ENCODE results near the gene VLDLR.
A peak's percentile ranks its signal among the peaks of the same experiment; 100 is the strongest.

VLDLR gene

GRCh38 chr9:2657427-2657826 lies 35.8 kb downstream of the VLDLR start:
- Histone ChIP-seq H3K9me3 (no peaks in the 10 kb centered on the region), H3K36me3 (peaks cover 12% of the 10 kb centered on the region), H3K4me1 (no peaks in the 10 kb centered on the region; the same call in 1 of the 2 replicates), H3K27me3 (no peaks in the 10 kb centered on the region), H3K4me3 (ENCODE audit: low read depth, low read length) (no peak overlapping the region)
- DNase-seq, result no peak
- no peak for TF ChIP-seq CTCF (IDR thresholded peaks at IDR 0.05; ENCODE audit: low read depth, low read length)

GRCh38 chr9:2662496-2662895 lies 40.9 kb downstream of the VLDLR start:
- no peak overlapping the region for H3K4me3 ChIP-seq (ENCODE audit: low read depth, low read length)
- no peaks in the 10 kb centered on the region for H3K27me3 ChIP-seq
- peak; percentile 57 for TF ChIP-seq CTCF (IDR thresholded peaks at IDR 0.05; ENCODE audit: low read depth, low read length)
- no peaks in the 10 kb centered on the region for H3K9me3 ChIP-seq
- peak; percentile 36 for DNase-seq
- H3K36me3 ChIP-seq, result no peaks in the 10 kb centered on the region
- H3K4me1 ChIP-seq, result peaks cover 5% of the 10 kb centered on the region

GRCh38 chr9:2663461-2664173 lies 42.0 kb downstream of the VLDLR start:
- H3K9me3 ChIP-seq, result no peaks in the 10 kb centered on the region
- peaks cover 5% of the 10 kb centered on the region for H3K4me1 ChIP-seq
- H3K27me3 ChIP-seq, result no peaks in the 10 kb centered on the region
- no peak for DNase-seq
- H3K4me3 ChIP-seq (ENCODE audit: low read depth, low read length), result no peak overlapping the region
- TF ChIP-seq CTCF (IDR thresholded peaks at IDR 0.05; ENCODE audit: low read depth, low read length), result no peak
- H3K36me3 ChIP-seq, result no peaks in the 10 kb centered on the region

GRCh38 chr9:2664174-2665065 lies 42.8 kb downstream of the VLDLR start:
- Histone ChIP-seq H3K4me1 (peaks cover 5% of the 10 kb centered on the region), H3K9me3 (no peaks in the 10 kb centered on the region), H3K4me3 (ENCODE audit: low read depth, low read length) (no peak overlapping the region), H3K27me3 (no peaks in the 10 kb centered on the region), H3K36me3 (no peaks in the 10 kb centered on the region)
- TF ChIP-seq CTCF (IDR thresholded peaks at IDR 0.05; ENCODE audit: low read depth, low read length), result no peak
- no peak for DNase-seq

GRCh38 chr9:2666569-2666968 lies 45.0 kb downstream of the VLDLR start:
- H3K27me3 ChIP-seq, result no peaks in the 10 kb centered on the region
- DNase-seq, result no peak
- H3K36me3 ChIP-seq, result no peaks in the 10 kb centered on the region
- peaks cover 5% of the 10 kb centered on the region for H3K4me1 ChIP-seq
- no peak overlapping the region for H3K4me3 ChIP-seq (ENCODE audit: low read depth, low read length)
- no peak for TF ChIP-seq CTCF (IDR thresholded peaks at IDR 0.05; ENCODE audit: low read depth, low read length)
- no peaks in the 10 kb centered on the region for H3K9me3 ChIP-seq

GRCh38 chr9:2673161-2673560 lies 51.6 kb downstream of the VLDLR start:
- DNase-seq, result no peak
- H3K4me1 ChIP-seq, result peaks cover 10% of the 10 kb centered on the region
- H3K9me3 ChIP-seq, result no peaks in the 10 kb centered on the region
- H3K36me3 ChIP-seq, result no peaks in the 10 kb centered on the region
- TF ChIP-seq CTCF (IDR thresholded peaks at IDR 0.05; ENCODE audit: low read depth, low read length), result no peak
- no peaks in the 10 kb centered on the region for H3K27me3 ChIP-seq
- no peak overlapping the region for H3K4me3 ChIP-seq (ENCODE audit: low read depth, low read length)
